GM12892 (cell line): Measurements from ENCODE around the gene HPGDS.

Source experiments
- POLR2A ChIP-seq: IDR thresholded peaks from 2 replicates; pipeline ENCODE4 v1.6.1; 2011; ENCODE audit warnings: low read depth, low read length, control low read depth
- POLR2AphosphoS5 ChIP-seq: IDR thresholded peaks from 2 replicates; pipeline ENCODE4 v1.6.1; 2011; ENCODE audit warnings: low read depth, low read length, control low read depth
- TAF1 ChIP-seq: IDR thresholded peaks from 2 replicates; pipeline ENCODE4 v1.6.1; 2011; ENCODE audit warnings: low read depth, mild to moderate bottlenecking, control low read depth, low read length, borderline replicate concordance

- TF ChIP-seq POLR2AphosphoS5, result no peak
- TF ChIP-seq POLR2A, result no peak
- no peak for TF ChIP-seq TAF1
These were observed 89.6 kb downstream of the HPGDS start for GRCh38 chr4:94253036-94253435.
